H1 (cell line): Measurements from ENCODE around the gene TNP1. TPM values are rescaled to one million over a fixed set of nuclear protein-coding genes. Genes with fewer than 3 reads are reported as not detected.

ENCODE experiments used
- CTCF ChIA-PET: fragments of 300-600 bp; sonication (Branson Sonifier 250); formaldehyde crosslinking; loops from one replicate; lab custom pipeline; 2021; ENCODE audit not compliant: partially characterized antibody; lab: Charles Lee
- POLR2A ChIA-PET: fragments of 300-600 bp; sonication (Branson Sonifier 250); formaldehyde crosslinking; loops from one replicate; lab custom pipeline; 2021; ENCODE audit warnings: inconsistent platforms; ENCODE audit not compliant: partially characterized antibody; lab: Charles Lee
- DNase-seq, 2 experiments: peaks; one replicate each; pipeline versions ENCODE4 v3.0.0 to v3.0.0-alpha.2; 2010 to 2022; ENCODE audit warnings: low spot score in 2 of 2, low read depth in 1 of 2, mixed read lengths in 1 of 2
- FAIRE-seq: peaks from 2 replicates; lab custom pipeline; 2011; peaks lifted over from hg19 to GRCh38; lab: Jason Lieb, UNC
- H2AFZ ChIP-seq: 2 replicates; pipeline ENCODE4 v1.8.1; 2012; ENCODE audit warnings: low read length, inconsistent platforms
- H2AK5ac ChIP-seq: 2 replicates; pipeline ENCODE4 v1.6.1; 2013; ENCODE audit warnings: low read depth, low read length
- H2BK120ac ChIP-seq: replicated peaks from 2 replicates; pipeline ENCODE3; 2013; ENCODE audit warnings: low read depth, low read length, inconsistent platforms
- H2BK12ac ChIP-seq: 2 replicates; pipeline ENCODE4 v1.6.1; 2013; ENCODE audit warnings: low read depth, low read length
- H2BK15ac ChIP-seq: 2 replicates; pipeline ENCODE4 v1.6.1; 2013; ENCODE audit warnings: low read length
- H2BK20ac ChIP-seq: 2 replicates; pipeline ENCODE4 v1.6.1; 2013; ENCODE audit warnings: low read length
- H2BK5ac ChIP-seq: 2 replicates; pipeline ENCODE4 v1.6.1; 2013; ENCODE audit warnings: low read depth, low read length
- H3K14ac ChIP-seq: 2 replicates; pipeline ENCODE4 v1.6.1; 2013; ENCODE audit warnings: inconsistent platforms; ENCODE audit not compliant: insufficient read length
- H3K18ac ChIP-seq: 2 replicates; pipeline ENCODE4 v1.6.1; 2013; ENCODE audit warnings: low read length; ENCODE audit errors: extremely low read depth
- H3K23ac ChIP-seq: 2 replicates; pipeline ENCODE4 v1.6.1; 2013; ENCODE audit warnings: inconsistent platforms; ENCODE audit not compliant: insufficient read length
- H3K23me2 ChIP-seq: 2 replicates; pipeline ENCODE4 v1.6.1; 2013; ENCODE audit warnings: low read depth, low read length
- H3K27ac ChIP-seq: 2 replicates; pipeline ENCODE4 v1.6.1; 2011; ENCODE audit warnings: low read depth, low read length, inconsistent platforms
- H3K27me3 ChIP-seq, 4 experiments: replicated peaks in 1 of 4; 1 replicate in 1 of 4; 2 replicates in 3 of 4; pipeline versions ENCODE4 v1.6.1 to v1.8.1; 2011 to 2013; ENCODE audit warnings: low read length in 3 of 4, mild to moderate bottlenecking in 3 of 4, inconsistent platforms in 2 of 4, mixed read lengths in 2 of 4, moderate library complexity in 1 of 4; ENCODE audit not compliant: control insufficient read depth in 3 of 4, insufficient read depth in 3 of 4; ENCODE audit errors: extremely low read depth in 1 of 4
- H3K36me3 ChIP-seq, 4 experiments: 2 replicates each; pipeline versions ENCODE4 v1.6.1 to v1.8.1; 2011 to 2013; ENCODE audit warnings: mild to moderate bottlenecking in 4 of 4, low read length in 3 of 4, moderate library complexity in 2 of 4, control low read depth in 1 of 4, inconsistent platforms in 1 of 4; ENCODE audit not compliant: insufficient read depth in 4 of 4, control insufficient read depth in 2 of 4
- H3K4ac ChIP-seq: replicated peaks from 2 replicates; pipeline ENCODE3; 2013; ENCODE audit warnings: low read length, low read depth, mixed read lengths, inconsistent platforms; ENCODE audit not compliant: insufficient read length
- H3K4me1 ChIP-seq, 4 experiments: replicated peaks in 1 of 4; 1 replicate in 1 of 4; 2 replicates in 3 of 4; pipeline versions ENCODE4 v1.6.1 to v1.8.1; 2011 to 2013; ENCODE audit warnings: low read length in 3 of 4, inconsistent platforms in 2 of 4, mixed read lengths in 1 of 4; ENCODE audit not compliant: insufficient read depth in 4 of 4, control insufficient read depth in 3 of 4
- H3K4me2 ChIP-seq, 2 experiments: 2 replicates each; pipeline versions ENCODE4 v1.6.1 to v1.8.1; 2011 to 2013; ENCODE audit warnings: low read depth in 2 of 2, low read length in 2 of 2, control low read depth in 1 of 2, inconsistent platforms in 1 of 2, mild to moderate bottlenecking in 1 of 2; ENCODE audit not compliant: insufficient read depth in 1 of 2
- H3K4me3 ChIP-seq, 4 experiments: fragments of 200-600, 300-600 bp in 1 of 4; sonication (generic), shearing (Covaris generic), sonication (Bioruptor Twin) in 1 of 4; 2 replicates each; pipeline versions ENCODE4 v1.5.1 to v1.8.1; 2011 to 2016; ENCODE audit warnings: low read length in 4 of 4, low read depth in 3 of 4, control low read depth in 2 of 4, inconsistent platforms in 2 of 4, mild to moderate bottlenecking in 2 of 4, mixed read lengths in 1 of 4, moderate library complexity in 1 of 4; ENCODE audit not compliant: insufficient read depth in 2 of 4; ENCODE audit errors: extremely low read depth in 1 of 4
- H3K56ac ChIP-seq: replicated peaks from 2 replicates; pipeline ENCODE3; 2013; ENCODE audit warnings: low read depth, mild to moderate bottlenecking, mixed read lengths, low read length, inconsistent platforms; ENCODE audit not compliant: insufficient read length
- H3K79me1 ChIP-seq: 2 replicates; pipeline ENCODE4 v1.6.1; 2013; ENCODE audit warnings: low read depth, low read length, control low read depth
- H3K79me2 ChIP-seq, 2 experiments: 2 replicates each; pipeline versions ENCODE4 v1.6.1 to v1.8.1; 2012 to 2013; ENCODE audit warnings: low read length in 2 of 2, mild to moderate bottlenecking in 2 of 2, inconsistent platforms in 1 of 2; ENCODE audit not compliant: insufficient read depth in 2 of 2, control insufficient read depth in 1 of 2
- H3K9ac ChIP-seq, 4 experiments: replicated peaks in 1 of 4; 1 replicate in 1 of 4; 2 replicates in 3 of 4; pipeline versions ENCODE4 v1.6.1 to v1.8.1; 2011 to 2013; ENCODE audit warnings: low read depth in 3 of 4, low read length in 3 of 4, control low read depth in 2 of 4, mild to moderate bottlenecking in 2 of 4, moderate library complexity in 2 of 4, inconsistent platforms in 1 of 4; ENCODE audit errors: extremely low read depth in 1 of 4
- H3K9me3 ChIP-seq, 2 experiments: 2 replicates each; pipeline versions ENCODE4 v1.6.1 to v1.8.1; 2012 to 2013; ENCODE audit warnings: mild to moderate bottlenecking in 2 of 2, moderate library complexity in 2 of 2, control low read depth in 1 of 2, inconsistent platforms in 1 of 2, low read depth in 1 of 2, low read length in 1 of 2, mixed read lengths in 1 of 2; ENCODE audit not compliant: insufficient read depth in 2 of 2
- H4K20me1 ChIP-seq, 2 experiments: replicated peaks in 1 of 2; 2 replicates each; pipeline versions ENCODE3 to v1.8.1; 2011 to 2013; ENCODE audit warnings: inconsistent platforms in 2 of 2, low read length in 2 of 2, mild to moderate bottlenecking in 1 of 2; ENCODE audit not compliant: insufficient read depth in 2 of 2, control insufficient read depth in 1 of 2
- H4K5ac ChIP-seq: 2 replicates; pipeline ENCODE4 v1.6.1; 2013; ENCODE audit warnings: low read length, low read depth, mixed read lengths, inconsistent platforms; ENCODE audit not compliant: insufficient read length
- H4K8ac ChIP-seq: 2 replicates; pipeline ENCODE4 v1.8.0; 2013; ENCODE audit warnings: mild to moderate bottlenecking, moderate library complexity, low read length, inconsistent platforms; ENCODE audit not compliant: insufficient read depth; ENCODE audit errors: extremely low read depth
- H4K91ac ChIP-seq: replicated peaks from 2 replicates; pipeline ENCODE3; 2013; ENCODE audit warnings: low read length, mixed read lengths, inconsistent platforms; ENCODE audit not compliant: insufficient read length
- BCL11A ChIP-seq, 2 experiments: IDR thresholded peaks; one replicate each; pipeline ENCODE4 v1.6.1; 2011; ENCODE audit warnings: low read depth in 2 of 2, low read length in 2 of 2, mild to moderate bottlenecking in 2 of 2
- GTF2F1 ChIP-seq: IDR thresholded peaks from 2 replicates; pipeline ENCODE4 v1.6.1; 2012; ENCODE audit warnings: low read depth, low read length, improper control_type of control experiment, borderline replicate concordance
- HDAC2 ChIP-seq, 2 experiments: fragments of 300-600 bp in 1 of 2; sonication (generic) in 1 of 2; IDR thresholded peaks; 2 replicates each; pipeline ENCODE4 v1.6.1; 2011 to 2012; ENCODE audit warnings: low read depth in 2 of 2, low read length in 2 of 2, mild to moderate bottlenecking in 2 of 2, moderate library complexity in 2 of 2, borderline replicate concordance in 1 of 2, inconsistent platforms in 1 of 2
- MAFK ChIP-seq: IDR thresholded peaks from 2 replicates; pipeline ENCODE4 v1.6.1; 2012; ENCODE audit warnings: low read depth, mild to moderate bottlenecking, improper control_type of control experiment, low read length
- NRF1 ChIP-seq: IDR thresholded peaks from 2 replicates; pipeline ENCODE4 v1.6.1; 2011; ENCODE audit warnings: mild to moderate bottlenecking, low read depth, low read length, improper control_type of control experiment
- PHF8 ChIP-seq: fragments of 200-600 bp; sonication (generic); conservative IDR thresholded peaks from 2 replicates; pipeline ENCODE4 v1.7.1; 2012; ENCODE audit warnings: low read depth, mild to moderate bottlenecking, inconsistent platforms, low read length, moderate library complexity
- POLR2AphosphoS5 ChIP-seq: IDR thresholded peaks from 2 replicates; pipeline ENCODE4 v1.6.1; 2011; ENCODE audit warnings: low read depth, low read length
- POU5F1 ChIP-seq: IDR thresholded peaks from 2 replicates; pipeline ENCODE4 v1.6.1; 2011; ENCODE audit warnings: low read depth, mild to moderate bottlenecking, low read length, moderate library complexity
- RNF2 ChIP-seq: fragments of 200-900, 300-1000 bp; sonication (generic); IDR thresholded peaks from 2 replicates; pipeline ENCODE4 v1.7.1; 2016; ENCODE audit warnings: borderline replicate concordance, low read depth, mild to moderate bottlenecking, antibody characterized with exemption, low read length; ENCODE audit not compliant: poor library complexity, severe bottlenecking; ENCODE audit errors: missing control alignments
- SAP30 ChIP-seq: fragments of 300-600 bp; sonication (generic); IDR thresholded peaks from 2 replicates; pipeline ENCODE4 v1.7.1; 2012; ENCODE audit warnings: low read length, moderate library complexity, mild to moderate bottlenecking, inconsistent platforms; ENCODE audit not compliant: insufficient read depth, insufficient replicate concordance
- SIRT6 ChIP-seq: IDR thresholded peaks from one replicate; pipeline ENCODE4 v1.7.1; 2012; ENCODE audit warnings: low read length, inconsistent platforms
- SIX5 ChIP-seq: IDR thresholded peaks from 2 replicates; pipeline ENCODE4 v1.6.1; 2011; ENCODE audit warnings: mild to moderate bottlenecking, low read depth, low read length
- SRF ChIP-seq: IDR thresholded peaks from 2 replicates; pipeline ENCODE4 v1.6.1; 2011; ENCODE audit warnings: mild to moderate bottlenecking, low read depth, low read length, moderate library complexity
- whole genome bisulfite sequencing, 2 experiments: shearing (Covaris generic) in 1 of 2; methylation state at CpG; one replicate each; pipeline versions ENCODE4 v1.1.6 to v1.1.7; 2013 to 2015; ENCODE audit warnings: low lambda C conversion rate in 2 of 2, mixed read lengths in 2 of 2, inconsistent platforms in 1 of 2, low coverage in 1 of 2, missing lambda C conversion rate in 1 of 2; ENCODE audit not compliant: insufficient replicate concordance in 2 of 2, insufficient coverage in 1 of 2, insufficient read length in 1 of 2; ENCODE audit errors: extremely low coverage in 1 of 2, missing lambda C conversion rate in 1 of 2; 5-methylcytosine and 5-hydroxymethylcytosine counted together
- polyA plus RNA-seq, 7 experiments: library from polyadenylated mRNA; depleted of rRNA in 3 of 7; stranded (reverse) in 5 of 7; unstranded in 2 of 7; fragments of >200 nt in 5 of 7; fragments of 200-250 nt in 2 of 7; gene quantifications; 1 replicate in 5 of 7; 2 replicates in 1 of 7; 4 replicates in 1 of 7; pipeline versions ENCODE4 v1.2.1 to v1.2.3, GENCODE V29; 2011 to 2013; ENCODE audit warnings: missing spikeins in 2 of 7, mixed read lengths in 2 of 7
- total RNA-seq: library from RNA; stranded (reverse); fragmentation: NEBNext Ultra II Directional; extraction: Animal tissue kit (Norgen Biotek cat#: 25700); gene quantifications from 2 replicates; pipeline ENCODE4 v1.2.1, GENCODE V29; 2021
- TF ChIP-seq, protein P1 (sequence below): IDR thresholded peaks from 2 replicates; pipeline ENCODE4 v1.6.1; 2012; ENCODE audit warnings: inconsistent platforms

The TNP1 gene
- total and polyA plus RNA-seq, 2 of the 8 experiments (the other 6 are each of a cell fraction or from before 2014, with no cell fraction given), result not detected

DNA sequence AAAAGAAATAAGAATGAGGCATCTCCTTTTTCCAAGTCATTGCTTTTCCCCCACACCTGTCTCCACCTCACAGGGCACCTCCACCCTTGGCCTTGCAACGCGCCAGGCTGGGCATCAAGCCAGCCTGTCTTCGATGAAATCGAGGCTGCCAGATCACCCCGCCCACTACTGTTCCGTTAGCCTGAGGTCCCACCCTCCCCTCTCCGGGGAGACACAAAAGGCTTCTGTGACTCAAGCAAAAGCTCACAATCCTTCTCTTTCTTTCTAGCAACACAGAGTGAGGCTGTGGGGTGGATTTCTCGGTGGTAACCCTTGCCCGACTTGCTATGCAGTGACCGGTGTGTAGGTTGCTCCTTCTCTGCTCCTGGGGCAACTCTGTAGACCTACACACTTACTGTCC, 9.9 kb downstream of the TNP1 start:
- no peak overlapping the region for H2BK12ac ChIP-seq
- TF ChIP-seq MAFK (no peak), SIRT6 (no peak), POLR2AphosphoS5 (no peak), NRF1 (no peak), PHF8 (no peak), HDAC2 (IDR thresholded peaks at IDR 0.05; ENCODE audit: borderline replicate concordance in 1 of 2, low read depth in 2 of 2, low read length in 2 of 2) (no peak), RNF2 (no peak), POU5F1 (no peak), BCL11A (IDR thresholded peaks at IDR 0.05; ENCODE audit: low read depth in 2 of 2, low read length in 2 of 2) (no peak), GTF2F1 (no peak), SAP30 (no peak), SIX5 (no peak), SRF (no peak)
- TF ChIP-seq, protein P1, sequence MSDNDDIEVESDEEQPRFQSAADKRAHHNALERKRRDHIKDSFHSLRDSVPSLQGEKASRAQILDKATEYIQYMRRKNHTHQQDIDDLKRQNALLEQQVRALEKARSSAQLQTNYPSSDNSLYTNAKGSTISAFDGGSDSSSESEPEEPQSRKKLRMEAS, result no peak
- H3K4me1 ChIP-seq, result no peaks in the 10 kb centered on the region; a peak in 1 of 7 replicates
- no peak for DNase-seq
- H3K27ac ChIP-seq, result no peak overlapping the region
- ChIA-PET POLR2A (no interaction called here), CTCF (interaction anchor here (1.3 kb wide), 1 partner anchor 14 kb away, joined by 3 read pairs; no protein-coding TSS in a partner anchor)
- no peak overlapping the region for H2BK120ac ChIP-seq
- H3K36me3 ChIP-seq, result no peaks in the 10 kb centered on the region
- H3K9ac ChIP-seq, result no peak overlapping the region
- H3K4me2 ChIP-seq, result no peak overlapping the region
- H4K8ac ChIP-seq, result no peak overlapping the region
- FAIRE-seq, result no peak
- no peak overlapping the region for H3K18ac ChIP-seq
- no peaks in the 10 kb centered on the region for H3K27me3 ChIP-seq
- H3K56ac ChIP-seq, result no peak overlapping the region
- H2BK5ac ChIP-seq, result no peak overlapping the region
- H3K14ac ChIP-seq, result no peak overlapping the region
- H3K23ac ChIP-seq, result no peak overlapping the region
- no peaks in the 10 kb centered on the region for H4K20me1 ChIP-seq
- no peaks in the 10 kb centered on the region for H3K79me2 ChIP-seq
- WGBS, 2 experiments, result 87% methylated on average over 10 of the region's 10 CpGs; no CpG with 5 or more reads in 1 of the 2 experiments
- H3K23me2 ChIP-seq, result no peaks in the 10 kb centered on the region
- H3K79me1 ChIP-seq, result no peaks in the 10 kb centered on the region
- H3K4ac ChIP-seq, result no peak overlapping the region
- H4K91ac ChIP-seq, result no peak overlapping the region
- H3K9me3 ChIP-seq, result no peaks in the 10 kb centered on the region
- H4K5ac ChIP-seq, result no peak overlapping the region
- no peak overlapping the region for H2AK5ac ChIP-seq
- no peak overlapping the region for H2AFZ ChIP-seq
- no peak overlapping the region for H3K4me3 ChIP-seq
- no peak overlapping the region for H2BK20ac ChIP-seq
- H2BK15ac ChIP-seq, result no peak overlapping the region
